M059J (cell line): ENCODE results near the gene DLG1. TPM values are rescaled to one million over a fixed set of nuclear protein-coding genes. Genes with fewer than 3 reads are reported as not detected.
"Not testable (repeated sequence)": the region's sequence is repeated elsewhere in the genome, so short reads cannot be mapped to it uniquely, and the experiment has no call there.

Source experiments
- DNase-seq: peaks from one replicate; pipeline ENCODE4 v3.0.0-alpha.2; 2012; ENCODE audit warnings: low read depth
- total RNA-seq: library from RNA; depleted of rRNA; stranded (reverse); fragments of >200 nt; shearing (Covaris generic); gene quantifications from 2 replicates; pipeline ENCODE4 v1.2.3, GENCODE V29; 2014

DLG1 gene
- total RNA-seq, 1 experiment from 2014 or later, result 99.0 TPM

DNA sequence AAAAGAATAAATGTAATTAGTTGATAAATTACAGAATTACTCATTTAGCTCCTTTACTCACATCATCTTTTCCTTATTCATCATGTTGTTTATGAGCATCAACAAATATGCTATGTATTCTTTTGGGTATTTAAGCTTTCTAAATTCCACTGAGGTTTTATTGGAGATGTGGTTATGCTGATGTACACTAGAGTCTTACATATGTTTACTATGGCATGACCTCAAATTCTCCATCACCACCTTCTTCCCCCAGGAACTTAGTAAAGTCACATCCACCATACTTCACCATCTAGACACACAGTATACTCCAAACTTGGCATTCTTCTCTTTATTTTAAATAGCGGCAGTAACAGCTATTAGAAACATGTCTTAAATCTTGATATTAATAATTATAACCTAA lies 194.6 kb downstream of the DLG1 start:
- DNase-seq, result peak; percentile 28

DNA sequence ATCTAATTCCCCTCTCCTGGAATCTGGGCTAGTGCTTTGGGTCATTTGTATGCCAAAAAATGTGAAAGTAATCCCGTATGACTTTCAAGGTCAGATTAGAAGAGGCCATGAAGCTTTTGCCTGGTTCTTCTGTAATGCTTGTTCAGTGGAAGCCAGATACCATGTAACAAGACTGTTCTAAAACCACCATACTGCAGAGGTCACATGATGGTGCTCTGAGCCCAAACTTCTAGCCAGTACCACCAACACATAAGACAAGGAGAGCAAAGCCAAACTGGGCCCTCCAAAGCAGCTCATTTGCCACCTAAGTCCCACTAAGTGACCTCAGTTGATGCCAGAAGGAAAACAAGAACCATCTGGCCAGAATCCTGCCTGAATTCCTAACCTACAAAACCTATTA lies 204.5 kb downstream of the DLG1 start:
- DNase-seq, result no peak

DNA sequence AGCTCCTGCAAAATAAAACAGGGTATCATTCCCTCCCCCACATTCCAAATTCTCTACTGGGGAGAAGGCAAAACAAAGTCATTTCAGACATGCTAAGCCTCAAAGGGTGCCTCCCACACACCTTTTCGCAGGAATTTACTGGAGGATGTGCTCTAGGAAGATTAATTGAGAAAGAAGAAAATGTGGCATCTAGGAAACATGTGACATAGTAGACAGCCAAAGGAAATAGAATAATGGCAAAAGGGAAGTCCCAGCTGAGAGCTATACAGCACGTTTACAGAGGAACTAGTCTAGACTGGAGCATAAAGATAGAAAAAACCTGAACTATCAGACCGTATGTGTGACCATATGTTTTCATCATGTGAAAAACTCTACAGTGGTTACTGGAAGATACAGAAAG lies 210.0 kb downstream of the DLG1 start:
- no peak for DNase-seq

DNA sequence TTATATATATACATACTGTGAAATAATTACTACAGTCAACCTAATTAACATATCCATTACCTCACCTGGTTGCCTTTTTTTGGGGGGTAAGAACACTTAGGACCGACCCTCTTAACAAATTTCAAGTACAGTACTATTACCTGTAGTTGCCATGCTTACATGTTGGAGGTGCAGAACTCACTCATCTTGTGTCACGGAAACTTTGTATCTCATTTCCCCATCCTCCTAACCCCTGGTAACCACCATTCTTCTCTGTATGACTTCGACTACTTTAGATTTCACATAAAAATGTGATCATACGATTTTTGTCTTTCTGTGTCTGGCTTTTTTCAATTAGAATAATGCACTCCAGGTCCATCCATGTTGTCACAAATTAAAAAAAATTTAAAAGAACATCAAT lies 213.3 kb downstream of the DLG1 start:
- DNase-seq, result no peak

DNA sequence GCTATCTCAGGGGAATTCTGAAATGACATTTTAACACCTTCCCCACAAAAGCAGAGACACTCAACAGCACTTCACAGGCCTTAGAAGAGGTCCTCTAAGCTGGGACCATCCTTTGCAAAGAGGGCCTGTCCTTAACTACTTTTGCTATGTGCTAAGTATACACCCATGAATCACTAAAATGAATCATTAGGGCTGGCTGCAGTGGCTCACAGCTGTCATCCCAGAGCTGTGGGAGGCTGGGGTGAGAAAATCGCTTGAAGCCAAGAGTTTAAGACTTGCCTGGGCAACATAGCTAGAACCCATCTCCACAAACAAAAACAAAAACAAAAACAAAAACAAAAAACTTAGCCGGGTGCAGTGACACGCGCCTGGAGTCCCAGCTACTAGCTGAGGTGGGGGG lies 214.9 kb downstream of the DLG1 start:
- DNase-seq, result peak; percentile 79

DNA sequence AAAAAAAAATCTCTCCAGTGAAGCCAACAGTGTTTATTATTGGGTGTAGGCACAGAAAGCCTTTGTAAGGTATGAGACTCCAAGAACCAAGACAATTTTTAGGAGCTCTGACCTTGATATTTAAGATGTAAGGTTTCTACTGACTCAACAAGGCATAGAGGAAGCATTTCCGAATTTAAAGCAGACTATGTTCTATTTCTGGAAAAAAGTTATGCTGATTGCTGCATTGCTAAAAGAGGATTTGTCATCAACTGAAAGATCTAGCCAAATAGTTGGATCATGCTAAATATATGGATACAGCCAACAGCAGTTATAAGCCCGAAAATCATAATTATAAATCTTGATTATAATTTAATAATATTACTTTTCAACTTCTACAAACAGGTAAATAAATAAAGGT lies 215.5 kb downstream of the DLG1 start:
- DNase-seq, result no peak

DNA sequence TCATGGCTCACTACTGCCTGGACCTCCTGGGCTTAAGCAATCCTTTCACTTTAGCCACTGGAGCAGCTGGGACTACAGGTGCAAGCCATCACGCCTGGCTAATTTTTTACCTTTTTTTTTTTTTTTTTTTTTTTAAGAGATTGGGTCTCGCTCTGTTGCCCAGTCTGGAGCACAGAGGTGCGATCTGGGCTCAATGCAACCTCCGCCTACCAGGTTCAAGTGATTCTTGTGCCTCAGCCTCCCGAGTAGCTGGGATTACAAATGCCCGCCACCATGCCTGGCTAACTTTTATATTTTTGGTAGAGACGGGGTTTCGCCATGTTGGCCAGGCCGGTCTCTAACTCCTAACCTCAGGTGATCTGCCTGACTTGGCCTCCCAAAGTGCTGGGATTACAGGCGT lies 218.1 kb downstream of the DLG1 start:
- no peak for DNase-seq

DNA sequence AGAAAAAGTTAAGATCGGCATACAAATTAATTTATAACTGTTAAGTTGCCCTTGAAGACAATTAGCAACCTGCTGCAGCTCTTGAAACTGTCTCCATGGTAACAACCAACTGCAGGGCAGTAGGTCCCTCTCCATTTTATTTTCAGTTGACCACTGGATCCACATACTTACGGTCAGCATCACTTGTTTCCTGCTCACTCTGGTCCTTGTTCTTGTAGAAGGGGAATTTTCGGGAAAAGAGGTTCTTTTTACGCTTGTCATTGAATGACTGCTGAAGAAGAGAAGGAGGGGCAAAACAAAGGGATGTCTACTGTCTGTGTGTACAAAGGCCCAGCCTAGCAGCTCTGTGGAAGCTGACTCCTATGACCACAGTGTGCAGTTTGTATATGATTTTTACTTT lies 222.0 kb downstream of the DLG1 start:
- no peak for DNase-seq

DNA sequence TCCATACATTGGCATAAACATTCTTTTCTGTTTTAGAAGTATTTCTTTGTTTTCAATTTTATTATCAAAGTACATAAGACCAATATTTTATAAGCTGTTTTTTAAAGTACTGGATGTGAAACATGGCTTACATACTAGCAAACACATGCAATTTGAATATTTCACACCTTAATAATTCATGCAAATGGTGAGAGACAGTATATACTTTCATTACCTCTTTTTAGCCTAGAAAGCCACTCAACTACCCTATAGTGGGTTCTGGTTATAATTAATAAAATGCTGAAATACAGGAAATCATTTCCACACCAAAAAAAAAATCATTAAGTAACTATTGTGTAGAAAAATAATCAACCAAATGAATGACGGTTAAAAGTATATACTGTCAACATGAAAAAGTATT lies 230.3 kb downstream of the DLG1 start:
- DNase-seq, result no peak

DNA sequence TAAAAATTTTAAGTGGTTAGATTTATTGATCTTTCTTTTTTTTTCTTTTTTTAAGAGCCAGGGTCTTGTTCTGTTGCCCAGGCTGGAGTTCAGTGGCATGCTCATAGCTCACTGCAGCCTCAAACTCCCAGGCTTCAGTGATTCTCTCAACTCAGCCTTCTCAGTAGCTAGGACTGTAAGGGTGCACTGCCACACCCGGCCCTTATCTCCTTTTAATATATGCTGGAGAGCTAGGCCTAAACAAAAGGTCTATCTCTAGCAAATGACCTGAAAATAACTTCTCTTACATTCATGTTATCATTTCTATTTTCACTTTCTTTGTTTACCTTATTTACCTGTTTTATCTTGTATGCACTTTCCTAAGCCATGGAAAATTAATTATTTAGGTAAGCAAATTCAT lies 233.6 kb downstream of the DLG1 start:
- no peak for DNase-seq

DNA sequence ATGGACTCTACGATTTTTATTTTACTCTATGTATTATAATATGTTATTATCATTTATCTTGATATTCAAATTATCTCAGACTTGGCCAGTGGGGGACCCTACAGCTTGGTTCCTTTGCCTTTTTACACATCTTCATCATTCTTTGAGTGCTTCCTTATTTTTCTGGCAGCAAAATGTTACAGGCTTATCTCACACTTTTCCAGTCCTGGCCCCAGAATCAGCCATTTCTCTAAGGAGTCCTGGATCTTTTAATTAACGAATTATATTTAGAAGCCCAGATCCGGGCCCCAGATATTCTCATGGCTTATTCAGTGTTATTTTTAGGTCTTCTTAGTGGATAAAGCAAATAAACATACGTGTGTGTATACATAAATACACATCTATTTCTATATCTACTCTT lies 236.0 kb downstream of the DLG1 start:
- DNase-seq, result no peak

DNA sequence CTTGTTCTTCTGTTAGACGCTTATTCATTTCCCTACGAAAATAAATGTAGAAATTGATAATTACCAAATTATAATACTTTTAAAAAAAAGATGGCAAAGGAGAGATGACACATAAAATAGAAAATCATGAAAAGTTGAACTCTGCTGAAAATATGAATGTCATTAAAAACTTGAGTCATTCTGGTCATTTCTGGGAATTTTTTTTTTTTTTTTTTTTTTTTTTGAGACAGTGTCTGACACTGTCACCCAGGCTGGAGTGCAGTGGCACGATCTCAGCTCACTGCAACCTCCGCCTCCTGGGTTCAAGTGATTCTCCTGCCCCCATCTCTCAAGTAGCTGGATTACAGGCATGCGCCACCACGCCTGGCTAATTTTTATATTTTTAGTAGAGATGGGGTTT lies 246.8 kb downstream of the DLG1 start:
- DNase-seq, result not testable (repeated sequence)

DNA sequence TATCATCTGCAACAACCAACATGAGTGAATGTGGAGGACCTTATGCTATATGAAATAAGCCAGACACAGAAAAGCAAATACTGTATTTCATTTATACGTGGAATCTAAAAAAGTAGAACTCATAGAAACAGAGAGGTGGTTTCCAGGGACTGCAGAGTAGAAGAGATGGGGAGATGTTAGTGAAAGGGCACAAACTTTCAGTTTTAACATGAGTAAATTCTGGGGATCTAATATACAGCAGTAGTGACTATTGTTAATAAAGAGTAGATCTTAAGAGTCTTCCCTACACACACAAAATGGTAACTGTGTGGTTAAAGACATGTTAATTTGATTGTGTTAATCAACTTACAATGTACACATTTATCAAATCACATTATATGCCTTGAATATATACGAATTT lies 247.9 kb downstream of the DLG1 start:
- no peak for DNase-seq

DNA sequence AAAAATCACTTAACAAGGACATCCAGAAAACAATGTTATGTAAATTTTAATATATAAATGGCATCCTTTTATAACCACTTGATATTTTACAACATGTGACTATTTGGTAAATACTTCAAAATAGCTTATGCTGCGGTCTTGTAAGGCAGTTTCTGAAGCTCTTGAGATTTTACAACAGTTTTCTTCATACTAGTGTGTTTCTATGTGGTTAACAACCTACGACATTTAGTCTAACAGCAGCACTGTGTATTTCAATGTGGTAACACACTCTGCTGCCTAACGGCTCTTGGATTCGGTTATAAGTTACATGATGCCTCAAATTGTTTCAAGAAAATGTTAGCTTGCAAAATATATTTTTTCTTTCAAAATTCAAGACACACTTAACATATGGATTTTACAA lies 255.9 kb downstream of the DLG1 start:
- no peak for DNase-seq

DNA sequence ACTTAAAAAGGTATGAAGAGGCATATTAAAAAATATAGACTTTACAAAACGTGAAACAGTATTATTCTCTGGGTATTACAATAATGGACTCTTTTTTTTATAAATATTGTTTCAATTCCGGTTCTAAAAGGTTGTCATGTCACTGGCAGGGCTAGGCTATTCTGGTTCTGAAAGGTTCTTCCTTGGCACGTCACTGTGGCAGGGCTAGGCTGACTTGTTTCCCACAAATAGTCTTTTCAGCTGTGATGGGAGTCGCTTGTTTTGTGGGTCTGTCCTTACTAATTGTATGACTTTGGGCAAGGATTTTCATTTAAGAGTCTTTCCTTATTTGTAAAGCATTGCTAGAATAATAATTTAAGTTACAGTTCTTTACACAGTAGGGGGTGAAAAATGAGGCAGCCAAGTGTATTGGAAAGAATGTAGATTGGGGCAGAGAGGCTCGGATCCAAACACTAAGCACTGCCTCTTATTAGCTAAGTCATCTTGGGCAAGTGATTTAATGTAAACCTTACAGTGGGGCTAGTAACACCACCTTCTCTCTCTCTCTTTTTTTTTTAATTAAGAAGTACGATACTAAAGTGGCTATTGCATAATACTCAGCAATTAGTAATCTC lies 256.4 kb downstream of the DLG1 start:
- DNase-seq, result no peak

DNA sequence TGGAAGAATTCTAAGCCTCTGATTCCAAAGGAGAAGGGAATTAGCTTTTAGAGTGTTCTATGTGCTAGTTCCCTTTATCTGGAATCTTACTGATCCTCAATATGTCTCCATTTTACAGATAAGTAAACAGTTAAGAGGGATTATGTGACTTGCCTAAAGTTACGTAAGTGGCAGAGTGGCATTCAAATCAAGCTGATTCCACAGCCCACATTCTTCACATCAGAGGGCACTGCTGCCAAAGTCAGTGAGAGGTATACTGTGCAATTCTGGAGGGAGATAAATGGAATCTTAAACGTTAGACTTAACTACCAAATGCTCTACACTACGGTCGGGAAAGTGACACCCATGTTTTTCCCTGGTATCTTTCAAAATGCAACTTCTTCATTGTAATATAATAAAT lies 257.8 kb downstream of the DLG1 start:
- DNase-seq, result no peak

DNA sequence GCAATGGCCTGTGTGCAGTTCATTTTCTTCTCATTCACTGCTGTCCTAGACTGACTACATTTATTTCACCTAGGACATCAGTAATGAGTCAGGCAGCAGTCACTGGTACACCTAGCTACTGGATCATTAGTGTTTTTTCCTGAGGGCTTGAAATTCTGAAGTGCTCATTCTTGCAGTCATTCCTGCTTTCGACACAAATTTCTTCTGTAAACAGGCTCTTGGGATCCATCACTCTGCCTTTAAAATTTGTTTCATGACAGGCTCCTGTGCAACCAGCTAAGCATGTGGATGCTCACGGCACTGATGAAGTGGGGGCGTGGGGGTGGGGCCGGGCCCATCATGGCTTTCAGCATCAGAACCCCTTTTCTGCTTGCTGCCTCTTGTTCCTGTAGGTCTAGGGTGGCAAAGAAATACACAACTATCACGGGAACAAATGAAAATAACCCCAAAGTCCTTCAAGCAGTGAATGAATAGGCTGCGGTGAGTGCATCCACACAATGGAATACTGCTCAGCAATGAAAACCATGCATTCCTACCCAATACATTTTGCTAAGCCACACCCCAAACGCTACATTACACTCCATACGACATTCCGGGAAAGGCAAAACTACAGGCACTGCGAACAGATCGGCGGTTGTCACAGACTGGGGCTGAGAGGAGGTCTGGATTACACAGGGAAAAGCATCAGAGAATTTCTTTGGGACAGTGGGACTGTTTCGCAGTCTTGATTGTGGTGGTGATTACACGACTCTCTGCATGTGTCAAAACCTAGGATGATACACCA lies 259.5 kb downstream of the DLG1 start:
- DNase-seq, result peak; percentile 62

DNA sequence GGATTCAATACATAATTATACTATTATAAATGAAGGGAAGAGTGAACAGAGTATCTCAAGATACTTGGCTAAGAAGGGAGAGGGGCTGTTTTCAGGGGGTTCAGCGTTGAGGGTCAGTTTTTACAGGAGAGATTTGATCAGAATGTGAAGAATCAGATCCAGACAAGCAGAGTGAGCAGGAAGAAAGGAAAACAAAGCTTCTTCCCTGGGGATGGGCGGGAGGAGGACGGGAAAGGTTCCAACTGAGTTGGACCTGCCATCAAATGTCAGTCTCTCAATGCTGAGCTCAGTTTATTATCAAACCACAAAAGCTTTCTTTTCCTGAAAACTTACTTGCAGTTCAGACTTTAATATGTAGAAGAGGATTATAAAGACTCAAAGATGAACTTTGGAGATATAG lies 262.8 kb downstream of the DLG1 start:
- peak; percentile 29 for DNase-seq

DNA sequence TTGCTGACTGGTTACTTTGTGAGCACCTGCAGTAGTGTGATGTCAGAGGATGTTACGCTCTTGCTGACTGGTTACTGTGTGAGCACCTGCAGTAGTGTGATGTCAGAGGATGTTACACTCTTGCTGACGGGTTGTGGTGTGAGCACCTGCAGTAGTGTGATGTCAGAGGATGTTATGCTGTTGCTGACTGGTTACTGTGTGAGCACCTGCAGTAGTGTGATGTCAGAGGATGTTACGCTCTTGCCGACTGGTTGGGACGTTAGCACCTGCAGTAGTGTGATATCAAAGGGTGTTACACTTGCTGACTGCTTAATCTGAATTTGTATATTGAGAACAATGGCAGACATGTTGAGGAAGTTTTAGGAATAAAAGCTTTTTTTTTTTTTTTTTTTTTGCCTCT lies 263.6 kb downstream of the DLG1 start:
- not testable (repeated sequence) for DNase-seq

DNA sequence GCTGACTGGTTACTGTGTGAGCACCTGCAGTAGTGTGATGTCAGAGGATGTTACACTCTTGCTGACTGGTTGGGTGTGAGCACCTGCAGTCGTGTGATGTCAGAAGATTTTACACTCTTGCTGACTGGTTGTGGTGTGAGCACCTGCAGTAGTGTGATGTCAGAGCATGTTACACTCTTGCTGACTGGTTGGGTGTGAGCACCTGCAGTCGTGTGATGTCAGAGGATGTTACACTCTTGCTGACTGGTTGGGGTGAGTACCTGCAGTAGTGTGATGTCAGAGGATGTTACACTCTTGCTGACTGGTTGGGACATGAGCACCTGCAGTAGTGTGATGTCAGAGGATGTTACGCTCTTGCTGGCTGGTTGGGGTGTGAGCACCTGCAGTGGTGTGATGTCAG lies 264.6 kb downstream of the DLG1 start:
- not testable (repeated sequence) for DNase-seq

DNA sequence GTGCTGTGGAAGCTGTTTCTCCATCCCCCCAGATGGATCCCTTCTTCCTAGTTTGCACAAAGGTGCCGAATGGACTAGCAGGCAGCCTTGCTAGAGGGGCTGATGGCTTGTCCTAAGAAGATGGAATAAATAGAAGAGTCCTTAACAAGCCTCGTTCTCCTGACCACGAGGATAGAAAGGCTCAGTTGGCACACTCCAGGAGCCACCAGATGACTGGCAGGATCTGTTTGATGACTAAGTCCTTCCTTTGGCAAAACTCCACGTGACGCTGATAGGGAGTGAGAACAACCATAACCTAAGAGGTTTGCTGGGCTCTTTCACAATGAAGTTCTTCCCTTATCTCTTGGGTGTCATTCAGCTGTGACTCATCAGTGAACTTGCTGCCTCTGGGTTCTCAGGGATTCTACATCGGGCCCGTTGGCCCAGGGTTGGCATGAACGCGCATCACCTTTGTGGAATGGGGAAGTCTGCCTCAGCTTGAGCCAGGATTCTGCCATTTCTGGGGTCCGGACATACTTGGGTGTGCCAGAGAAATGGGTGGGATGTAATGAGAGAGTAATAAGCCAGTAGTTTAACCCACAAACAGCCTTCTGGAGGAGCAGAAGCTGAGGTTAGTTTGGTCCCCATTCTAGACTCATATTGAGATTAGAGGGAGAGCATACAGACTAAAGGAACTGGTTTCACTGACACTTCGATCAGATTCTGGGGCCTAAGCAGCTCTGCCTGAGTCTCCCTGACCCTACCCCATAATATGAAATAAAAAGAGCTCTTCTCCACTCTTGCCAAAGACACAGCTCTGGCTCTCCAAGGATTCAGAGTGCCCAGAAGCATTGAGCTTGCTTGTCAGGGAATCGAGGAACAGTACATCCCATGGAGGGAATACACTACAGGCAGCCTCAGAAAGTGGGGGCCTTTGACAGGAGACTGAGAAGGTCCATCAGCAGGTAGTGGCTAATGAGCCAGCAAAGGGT lies 266.8 kb downstream of the DLG1 start:
- peak; percentile 100 for DNase-seq
